Cardiac muscle cell (in vitro differentiated cells and primary cell): ENCODE results near the gene SF3B3. TPM values are rescaled to one million over a fixed set of nuclear protein-coding genes. Genes with fewer than 3 reads are reported as not detected.
A peak's percentile ranks its signal among the peaks of the same experiment; 100 is the strongest.

Source experiments
- DNase-seq, 2 donors: peaks; one replicate each; pipeline versions ENCODE4 v3.0.0 to v3.0.0-alpha.2; 2010 to 2017; ENCODE audit warnings: low read depth in 1 of 2, low spot score in 1 of 2
- H3K27ac ChIP-seq: fragments of 200-600 bp; sonication (generic); 2 replicates; pipeline ENCODE4 v1.5.1; 2016
- H3K27me3 ChIP-seq: fragments of 200-600 bp; sonication (generic); 2 replicates; pipeline ENCODE4 v1.6.0; 2016; ENCODE audit warnings: control low read depth
- H3K36me3 ChIP-seq: fragments of 200-600 bp; sonication (generic); 2 replicates; pipeline ENCODE4 v1.5.1; 2016; ENCODE audit warnings: control low read depth
- H3K4me1 ChIP-seq: fragments of 200-600 bp; sonication (generic); 2 replicates; pipeline ENCODE4 v1.8.1; 2017; ENCODE audit warnings: low read depth, mild to moderate bottlenecking, mixed run types
- H3K4me3 ChIP-seq: fragments of 200-600 bp; sonication (generic); 2 replicates; pipeline ENCODE4 v1.5.1; 2016; ENCODE audit warnings: mild to moderate bottlenecking
- H3K9me3 ChIP-seq: fragments of 200-600 bp; sonication (generic); 2 replicates; pipeline ENCODE4 v1.5.1; 2017; ENCODE audit warnings: low read depth, mild to moderate bottlenecking, control low read depth
- polyA plus RNA-seq: library from polyadenylated mRNA; unstranded; fragments of >200 nt; fragmentation: Nextera tagmentation; extraction: Ambion mirVana; gene quantifications from 2 replicates; pipeline ENCODE4 v1.2.1, GENCODE V29; 2016
- total RNA-seq: library from RNA; depleted of rRNA; stranded (reverse); fragments of >200 nt; gene quantifications from 2 replicates; pipeline ENCODE4 v1.2.3, GENCODE V29; 2016
- TF ChIP-seq, protein P1 (sequence below): IDR thresholded peaks from 2 replicates; pipeline ENCODE4 v1.5.1; 2012; ENCODE audit warnings: low read depth, mild to moderate bottlenecking, low read length

SF3B3 gene
- total and polyA plus RNA-seq, 2 experiments from 2014 or later: 178 to 203 TPM

DNA sequence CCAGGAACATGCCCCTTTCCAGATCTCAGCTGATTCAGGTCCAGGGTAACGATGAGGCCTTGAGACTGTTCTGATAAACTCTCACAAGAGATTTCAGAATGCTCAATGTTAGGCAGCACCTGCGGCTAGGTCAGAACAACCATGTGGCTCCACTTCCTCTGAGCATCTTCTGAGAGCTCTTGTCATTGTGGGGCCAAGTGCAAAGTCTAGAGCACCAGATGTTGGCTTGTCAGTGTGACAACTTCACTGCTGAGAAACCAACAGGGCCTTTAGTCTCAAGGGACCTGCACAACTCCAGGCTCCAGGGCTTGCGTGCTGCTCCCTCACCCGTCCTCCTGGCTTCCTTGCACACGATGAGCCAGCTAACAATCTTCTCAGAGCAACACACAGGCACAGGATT, 40.2 kb upstream of the SF3B3 start:
- Histone ChIP-seq H3K4me3 (no peak overlapping the region), H3K27me3 (no peaks in the 10 kb centered on the region), H3K4me1 (no peaks in the 10 kb centered on the region), H3K9me3 (no peaks in the 10 kb centered on the region), H3K27ac (no peak overlapping the region), H3K36me3 (peaks cover 19% of the 10 kb centered on the region)
- TF ChIP-seq, protein P1, sequence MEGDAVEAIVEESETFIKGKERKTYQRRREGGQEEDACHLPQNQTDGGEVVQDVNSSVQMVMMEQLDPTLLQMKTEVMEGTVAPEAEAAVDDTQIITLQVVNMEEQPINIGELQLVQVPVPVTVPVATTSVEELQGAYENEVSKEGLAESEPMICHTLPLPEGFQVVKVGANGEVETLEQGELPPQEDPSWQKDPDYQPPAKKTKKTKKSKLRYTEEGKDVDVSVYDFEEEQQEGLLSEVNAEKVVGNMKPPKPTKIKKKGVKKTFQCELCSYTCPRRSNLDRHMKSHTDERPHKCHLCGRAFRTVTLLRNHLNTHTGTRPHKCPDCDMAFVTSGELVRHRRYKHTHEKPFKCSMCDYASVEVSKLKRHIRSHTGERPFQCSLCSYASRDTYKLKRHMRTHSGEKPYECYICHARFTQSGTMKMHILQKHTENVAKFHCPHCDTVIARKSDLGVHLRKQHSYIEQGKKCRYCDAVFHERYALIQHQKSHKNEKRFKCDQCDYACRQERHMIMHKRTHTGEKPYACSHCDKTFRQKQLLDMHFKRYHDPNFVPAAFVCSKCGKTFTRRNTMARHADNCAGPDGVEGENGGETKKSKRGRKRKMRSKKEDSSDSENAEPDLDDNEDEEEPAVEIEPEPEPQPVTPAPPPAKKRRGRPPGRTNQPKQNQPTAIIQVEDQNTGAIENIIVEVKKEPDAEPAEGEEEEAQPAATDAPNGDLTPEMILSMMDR: no peak
- DNase-seq: no peak

DNA sequence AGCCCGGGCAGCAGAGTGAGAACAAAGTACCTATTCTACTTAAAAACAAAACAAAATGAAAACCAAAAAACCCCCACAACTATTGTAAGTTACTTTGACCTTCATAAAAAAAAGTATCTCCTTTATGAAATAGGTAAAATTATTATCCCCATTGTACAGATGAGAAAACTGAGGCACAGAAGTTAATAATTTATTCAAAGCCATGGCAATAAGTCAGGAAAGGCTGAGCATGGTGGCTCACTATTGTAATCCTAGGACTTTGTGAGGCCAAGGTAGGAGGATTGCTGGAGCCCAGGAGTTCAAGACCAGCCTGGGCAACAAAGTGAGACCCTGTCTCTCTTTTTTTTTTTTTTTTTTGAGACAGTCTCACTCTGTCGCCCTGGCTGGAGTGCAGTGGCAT, 38.7 kb upstream of the SF3B3 start:
- H3K27ac ChIP-seq: no peak overlapping the region
- H3K9me3 ChIP-seq: no peaks in the 10 kb centered on the region
- peaks cover 12% of the 10 kb centered on the region for H3K36me3 ChIP-seq
- H3K4me1 ChIP-seq: no peaks in the 10 kb centered on the region
- TF ChIP-seq, protein P1: no peak
- no peaks in the 10 kb centered on the region for H3K27me3 ChIP-seq
- DNase-seq: no peak
- H3K4me3 ChIP-seq: no peak overlapping the region

DNA sequence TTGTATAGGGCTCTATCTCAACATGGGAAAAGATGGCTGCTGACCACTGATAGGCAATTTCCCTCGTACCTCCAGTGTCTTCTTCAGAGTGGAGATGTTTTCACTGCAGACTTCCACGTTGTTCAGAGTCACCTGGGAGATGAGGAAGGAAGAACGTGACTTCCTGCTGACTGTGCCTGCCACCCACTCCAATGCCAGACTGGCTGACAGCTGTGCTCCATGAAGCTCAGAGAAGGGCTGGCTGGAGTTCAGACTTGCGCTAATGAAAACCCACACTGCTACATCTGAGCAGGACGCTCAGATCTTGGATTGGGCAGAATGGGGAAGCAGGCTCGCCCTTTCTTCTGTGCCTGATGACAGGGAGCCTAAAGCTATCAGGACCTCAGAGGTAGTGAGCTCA, 33.4 kb upstream of the SF3B3 start:
- TF ChIP-seq, protein P1: no peak
- Histone ChIP-seq H3K27ac (no peak overlapping the region), H3K4me3 (no peak overlapping the region), H3K36me3 (no peaks in the 10 kb centered on the region), H3K4me1 (peaks cover 14% of the 10 kb centered on the region), H3K27me3 (no peaks in the 10 kb centered on the region), H3K9me3 (no peaks in the 10 kb centered on the region)
- no peak for DNase-seq

DNA sequence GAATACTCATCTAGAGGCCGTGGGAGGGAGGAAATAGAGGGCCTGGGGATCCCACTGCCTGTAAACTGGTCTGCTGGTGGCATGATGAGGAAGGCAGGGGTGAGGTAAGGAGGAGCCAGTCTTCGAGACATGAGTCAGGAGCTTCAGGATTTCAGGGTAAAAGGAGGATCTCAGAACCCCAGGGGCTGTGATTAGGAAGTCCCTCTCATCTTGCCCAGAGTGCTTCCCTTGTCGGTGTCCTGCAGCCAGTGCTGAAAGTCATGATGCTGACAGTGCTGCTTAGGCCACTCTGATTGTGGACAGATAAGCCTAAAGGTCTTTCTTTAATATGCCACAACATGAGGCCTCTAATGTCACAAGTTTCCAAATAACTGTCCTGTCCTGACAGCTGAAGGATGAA, 29.8 kb upstream of the SF3B3 start:
- Histone ChIP-seq H3K27ac (peak overlapping the region; percentile 34), H3K36me3 (peaks cover 9% of the 10 kb centered on the region), H3K4me1 (peaks cover 14% of the 10 kb centered on the region), H3K27me3 (no peaks in the 10 kb centered on the region), H3K4me3 (no peak overlapping the region), H3K9me3 (no peaks in the 10 kb centered on the region)
- DNase-seq: peak in 1 of 2 donors; percentile 52
- TF ChIP-seq, protein P1: no peak

GRCh38 chr16:70494202-70494770, 29.3 kb upstream of the SF3B3 start:
- Histone ChIP-seq H3K4me3 (no peak overlapping the region), H3K4me1 (peaks cover 14% of the 10 kb centered on the region), H3K36me3 (peaks cover 12% of the 10 kb centered on the region), H3K9me3 (no peaks in the 10 kb centered on the region), H3K27me3 (no peaks in the 10 kb centered on the region), H3K27ac (peak overlapping the region; percentile 34)
- TF ChIP-seq, protein P1: no peak
- peak in 1 of 2 donors; percentile 68 for DNase-seq

DNA sequence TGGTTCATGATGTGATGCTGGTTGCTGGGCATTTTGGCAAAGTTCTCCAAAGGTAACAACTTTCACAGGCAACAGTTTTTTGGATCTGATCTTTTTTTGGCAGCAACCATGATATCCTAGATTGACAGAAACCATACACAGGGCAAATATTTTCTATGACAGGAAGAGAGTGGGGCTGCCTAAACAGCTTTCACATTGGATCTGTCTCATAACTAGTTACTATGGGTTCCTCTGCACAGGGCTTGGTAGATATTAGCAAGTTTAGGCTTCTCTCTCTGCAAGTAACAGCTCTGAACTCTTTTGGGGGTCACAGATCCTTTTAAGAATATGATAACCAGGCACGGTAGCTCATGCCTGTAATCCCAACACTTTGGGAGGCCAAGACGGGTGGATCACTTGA, 28.8 kb upstream of the SF3B3 start:
- no peaks in the 10 kb centered on the region for H3K27me3 ChIP-seq
- no peak overlapping the region for H3K4me3 ChIP-seq
- TF ChIP-seq, protein P1: no peak
- no peak for DNase-seq
- peaks cover 12% of the 10 kb centered on the region for H3K36me3 ChIP-seq
- peak overlapping the region; percentile 18 for H3K27ac ChIP-seq
- H3K4me1 ChIP-seq: peaks cover 14% of the 10 kb centered on the region
- no peaks in the 10 kb centered on the region for H3K9me3 ChIP-seq
